ENCODE results near the gene DDX50.
"Not testable (repeated sequence)": the region's sequence is repeated elsewhere in the genome, so short reads cannot be mapped to it uniquely, and the experiment has no call there.

Gene DDX50

GRCh38 chr10:68979738-68980137 lies 78.6 kb downstream of the DDX50 start:
- peaks cover 98% of the 10 kb centered on the region for H3K36me3 Mint-ChIP-seq (ENCODE audit: low read depth)
- not testable (repeated sequence) for H3K27me3 Mint-ChIP-seq; H3K9me3 Mint-ChIP-seq; H3K4me1 Mint-ChIP-seq (ENCODE audit: low read depth); H3K27ac Mint-ChIP-seq; H3K4me3 Mint-ChIP-seq
- intact Hi-C loops (cut with micrococcal nuclease): loop anchor here (5.0 kb wide), 1 partner anchor 423 kb away; no protein-coding TSS in a partner anchor

GRCh38 chr10:68981074-68981473 lies 80.0 kb downstream of the DDX50 start:
- no peak overlapping the region for H3K27ac Mint-ChIP-seq
- no peaks in the 10 kb centered on the region for H3K4me1 Mint-ChIP-seq (ENCODE audit: low read depth)
- H3K4me3 Mint-ChIP-seq: no peak overlapping the region
- intact Hi-C loops (cut with micrococcal nuclease): loop anchor here (5.0 kb wide), 1 partner anchor 421 kb away; no protein-coding TSS in a partner anchor
- no peaks in the 10 kb centered on the region for H3K27me3 Mint-ChIP-seq
- H3K36me3 Mint-ChIP-seq (ENCODE audit: low read depth): peaks cover 94% of the 10 kb centered on the region
- no peaks in the 10 kb centered on the region for H3K9me3 Mint-ChIP-seq

GRCh38 chr10:68982389-68982788 lies 81.3 kb downstream of the DDX50 start:
- H3K27ac Mint-ChIP-seq: no peak overlapping the region
- no peaks in the 10 kb centered on the region for H3K4me1 Mint-ChIP-seq (ENCODE audit: low read depth)
- no peaks in the 10 kb centered on the region for H3K9me3 Mint-ChIP-seq
- no peak overlapping the region for H3K4me3 Mint-ChIP-seq
- intact Hi-C loops (cut with micrococcal nuclease): loop anchor here (5.0 kb wide), 1 partner anchor 420 kb away; no protein-coding TSS in a partner anchor
- H3K36me3 Mint-ChIP-seq (ENCODE audit: low read depth): peaks cover 89% of the 10 kb centered on the region
- no peaks in the 10 kb centered on the region for H3K27me3 Mint-ChIP-seq

GRCh38 chr10:68987611-68988010 lies 86.5 kb downstream of the DDX50 start:
- Mint-ChIP-seq H3K4me1 (ENCODE audit: low read depth) (peaks cover 33% of the 10 kb centered on the region), H3K4me3 (no peak overlapping the region), H3K36me3 (ENCODE audit: low read depth) (peaks cover 55% of the 10 kb centered on the region), H3K27ac (no peak overlapping the region), H3K9me3 (no peaks in the 10 kb centered on the region), H3K27me3 (no peaks in the 10 kb centered on the region)
- intact Hi-C loops (cut with micrococcal nuclease): loop anchor here (2.0 to 5.0 kb wide), 3 partner anchors 31 to 195 kb away; partner anchors contain the start of genes DDX21, SUPV3L1 and VPS26A

- Mint-ChIP-seq H3K4me1 (ENCODE audit: low read depth) (peaks cover 40% of the 10 kb centered on the region), H3K27me3 (no peaks in the 10 kb centered on the region), H3K4me3 (peak within 1 kb of the TSS; percentile 99), H3K36me3 (ENCODE audit: low read depth) (peaks cover 50% of the 10 kb centered on the region), H3K9me3 (no peaks in the 10 kb centered on the region), H3K27ac (peak within 1 kb of the TSS; percentile 96)
- intact Hi-C loops (cut with micrococcal nuclease): loop anchor here (2.0 to 5.0 kb wide), 3 partner anchors 32 to 194 kb away; partner anchors contain the start of genes DDX21, SUPV3L1 and VPS26A
Measured at GRCh38 chr10:68988530-68989316, 87.6 kb downstream of the DDX50 start, which contains the start of gene KIFBP. TSS of gene KIFBP (plus strand) at chr10:68988803. CDS start at chr10:68988833, 30 bp downstream.

- H3K36me3 Mint-ChIP-seq (ENCODE audit: low read depth): peaks cover 43% of the 10 kb centered on the region
Measured at GRCh38 chr10:68989317-68989990, 88.3 kb downstream of the DDX50 start.

GRCh38 chr10:68992636-68993440 lies 91.7 kb downstream of the DDX50 start:
- no peak overlapping the region for H3K27ac Mint-ChIP-seq
- no peak overlapping the region for H3K4me3 Mint-ChIP-seq
- peaks cover 24% of the 10 kb centered on the region for H3K36me3 Mint-ChIP-seq (ENCODE audit: low read depth)
- H3K4me1 Mint-ChIP-seq (ENCODE audit: low read depth): peaks cover 50% of the 10 kb centered on the region
- intact Hi-C loops (cut with micrococcal nuclease): no loop called here
- no peaks in the 10 kb centered on the region for H3K9me3 Mint-ChIP-seq
- H3K27me3 Mint-ChIP-seq: no peaks in the 10 kb centered on the region

More at GRCh38 chr10:68989317-68989990, 88.3 kb downstream of the DDX50 start:
- Mint-ChIP-seq H3K27me3 (no peaks in the 10 kb centered on the region), H3K9me3 (no peaks in the 10 kb centered on the region), H3K27ac (peak overlapping the region; percentile 96), H3K4me3 (peak overlapping the region; percentile 99), H3K4me1 (ENCODE audit: low read depth) (peaks cover 40% of the 10 kb centered on the region)
- intact Hi-C loops (cut with micrococcal nuclease): loop anchor here (2.0 to 5.0 kb wide), 3 partner anchors 33 to 193 kb away; partner anchors contain the start of genes DDX21, SUPV3L1 and VPS26A

All from dendritic cell treated with granulocyte-macrophage colony-stimulating factor and Interleukin-4, amounts not matched to agents 40 ng/mL and 50 ng/mL, for 4 days (primary cell).